GM18498 (cell line): ENCODE data around the gene RGS7.
"Not testable (repeated sequence)": the region's sequence is repeated elsewhere in the genome, so short reads cannot be mapped to it uniquely, and the experiment has no call there.

ENCODE experiments used
- ATAC-seq: cut with Tn5 transposase; IDR thresholded peaks from one replicate; pipeline ENCODE4 v1.9.1; 2021; ENCODE audit warnings: mild to moderate bottlenecking, moderate library complexity; ENCODE audit not compliant: unreplicated experiment

RGS7 gene

DNA sequence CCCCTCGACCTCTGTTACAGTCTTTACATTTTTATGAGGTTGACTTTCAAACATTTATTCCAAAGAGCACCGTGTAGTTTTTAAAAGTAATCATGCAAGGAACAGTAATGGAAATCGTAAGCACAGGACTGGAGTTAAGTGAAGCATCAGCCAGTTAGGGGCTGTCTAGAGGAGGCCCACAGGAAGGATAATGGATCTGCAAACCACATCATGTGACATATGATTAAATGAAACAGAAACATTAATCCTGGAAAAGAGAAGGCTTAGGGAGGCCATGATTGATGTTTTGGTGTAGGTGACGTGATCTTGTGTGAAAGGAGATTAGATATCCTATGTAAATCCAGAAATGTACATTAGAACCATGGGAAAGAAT lies 25.0 kb downstream of the RGS7 start:
- no peak for ATAC-seq

DNA sequence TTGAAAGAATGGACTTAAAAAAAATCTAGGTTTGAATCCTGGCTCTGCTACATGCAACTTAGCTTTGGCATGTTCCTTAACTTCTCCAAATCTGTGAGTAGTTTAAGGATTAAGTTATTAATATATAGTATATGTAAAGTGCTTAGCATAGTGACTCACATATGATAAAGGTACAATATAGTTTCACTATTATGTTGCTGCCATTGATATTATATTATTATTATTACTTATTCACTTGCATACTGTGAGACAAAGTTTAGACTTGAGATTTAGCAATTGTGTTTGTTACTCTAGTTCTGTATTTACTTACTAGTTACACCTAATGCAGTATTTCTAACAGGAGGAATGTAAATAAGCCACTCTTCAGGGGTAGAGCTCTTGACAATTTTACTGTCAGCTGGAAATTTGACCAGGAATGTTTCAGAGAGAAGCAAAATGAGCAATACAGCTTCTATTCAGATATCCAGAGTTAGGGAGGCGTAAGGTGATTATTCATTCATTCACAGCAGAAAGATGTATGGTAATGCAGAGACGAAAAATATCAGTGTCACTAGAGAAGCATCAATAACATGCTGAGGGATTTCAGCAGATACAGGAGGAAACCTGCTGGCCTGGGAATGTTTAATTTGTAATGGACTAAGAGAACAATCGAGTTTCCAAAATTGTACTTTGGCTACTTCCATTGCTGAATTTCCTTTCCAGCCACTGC lies 25.5 kb downstream of the RGS7 start:
- peak; percentile 37 for ATAC-seq

DNA sequence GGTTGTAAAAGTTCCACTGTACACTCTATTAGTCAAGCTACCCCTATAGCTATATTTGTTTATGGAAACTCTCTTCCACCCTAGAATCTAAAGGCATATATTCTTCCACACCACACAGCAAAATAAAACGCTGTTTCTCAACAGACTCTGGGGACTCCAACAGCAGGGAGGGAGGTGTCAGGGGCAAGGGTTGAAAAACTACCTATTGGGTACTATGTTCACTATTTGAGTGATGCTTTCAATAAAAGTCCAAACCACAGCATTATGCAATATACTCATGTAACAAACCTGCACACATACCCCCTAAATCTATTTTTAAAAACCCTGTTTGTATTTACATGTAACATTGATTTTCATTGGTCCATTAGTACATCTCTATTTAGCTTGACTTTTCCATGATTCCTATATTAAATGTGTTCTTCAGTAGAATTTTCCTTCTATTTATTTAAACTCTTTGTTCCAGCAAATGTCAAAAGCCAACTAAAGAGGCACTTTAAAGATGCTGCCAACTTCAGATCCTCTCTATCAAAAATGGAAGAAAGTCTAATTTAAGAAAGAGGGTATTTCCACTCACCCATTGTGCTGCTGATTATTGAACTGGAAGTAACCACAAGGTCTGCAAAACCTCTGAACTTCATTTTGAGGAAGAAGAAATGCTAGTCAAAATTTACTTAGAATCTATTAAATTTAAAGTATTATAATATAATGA lies 26.2 kb downstream of the RGS7 start:
- peak; percentile 67 for ATAC-seq

DNA sequence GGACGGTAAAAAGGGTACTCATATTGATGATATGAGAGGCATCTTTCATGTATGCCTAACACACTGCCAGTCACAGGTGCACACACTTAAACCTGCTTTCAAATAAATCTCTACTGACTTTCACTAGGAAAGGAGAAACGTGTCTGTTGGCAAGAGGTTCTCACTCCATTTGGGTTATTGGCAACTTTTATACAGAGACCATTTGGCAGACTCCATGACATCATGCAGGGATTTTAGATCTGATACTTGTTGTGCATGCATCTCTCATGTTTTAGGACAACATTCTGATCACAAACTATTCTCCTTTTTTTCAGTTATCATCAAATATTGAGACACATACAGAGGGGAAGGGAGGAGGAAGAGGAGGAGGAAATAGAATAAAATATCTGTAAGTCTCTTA lies 31.5 kb downstream of the RGS7 start:
- no peak for ATAC-seq

DNA sequence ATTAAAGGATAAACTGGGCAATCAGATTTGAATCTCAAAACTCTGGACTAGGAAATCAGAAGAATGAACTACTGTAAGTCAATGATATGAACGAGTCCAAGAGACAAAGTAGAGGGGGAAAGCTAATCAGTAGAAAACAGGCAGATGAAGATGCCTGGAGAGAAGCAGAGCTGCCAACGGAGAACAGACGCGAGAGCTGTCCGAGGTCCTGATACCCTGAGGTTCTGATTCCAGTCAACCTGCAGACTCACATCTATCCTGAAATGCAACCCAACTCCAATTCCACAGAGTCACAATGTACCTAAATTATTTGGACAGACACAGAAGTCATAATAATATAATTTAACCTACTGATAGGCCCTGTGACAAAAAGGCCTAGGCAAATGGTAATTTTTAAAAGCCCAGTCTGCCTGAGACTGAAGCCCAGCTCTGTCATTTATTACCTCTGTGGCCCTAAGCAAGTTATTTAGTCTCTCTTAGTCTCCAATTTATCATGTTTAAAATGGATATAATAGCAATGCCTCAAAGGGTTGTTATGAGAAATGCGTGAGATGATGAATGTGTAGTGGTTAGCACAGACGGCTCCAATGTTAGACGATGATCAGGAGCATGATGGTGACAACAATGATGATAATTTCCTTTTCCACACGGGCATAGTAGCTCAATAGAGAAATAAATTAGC lies 33.4 kb downstream of the RGS7 start:
- no peak for ATAC-seq

DNA sequence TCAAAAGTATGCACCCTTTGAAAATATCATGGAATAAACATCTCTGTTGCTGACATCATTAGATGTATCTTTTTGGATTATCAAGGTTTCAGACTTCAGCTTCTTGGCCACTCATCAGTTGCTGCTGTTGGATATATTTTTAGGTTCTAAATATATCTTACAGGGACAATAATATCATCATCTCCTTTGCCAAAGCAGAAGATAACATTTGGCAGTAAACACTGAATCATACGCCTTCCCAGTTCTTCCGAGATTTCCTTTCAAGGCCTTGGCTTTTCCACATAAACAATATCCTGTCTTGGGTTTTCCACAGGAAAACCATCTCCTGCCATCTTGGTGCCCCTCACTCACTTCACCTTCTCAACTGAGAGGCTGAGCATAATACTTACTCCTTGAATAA lies 39.3 kb downstream of the RGS7 start:
- ATAC-seq = no peak

DNA sequence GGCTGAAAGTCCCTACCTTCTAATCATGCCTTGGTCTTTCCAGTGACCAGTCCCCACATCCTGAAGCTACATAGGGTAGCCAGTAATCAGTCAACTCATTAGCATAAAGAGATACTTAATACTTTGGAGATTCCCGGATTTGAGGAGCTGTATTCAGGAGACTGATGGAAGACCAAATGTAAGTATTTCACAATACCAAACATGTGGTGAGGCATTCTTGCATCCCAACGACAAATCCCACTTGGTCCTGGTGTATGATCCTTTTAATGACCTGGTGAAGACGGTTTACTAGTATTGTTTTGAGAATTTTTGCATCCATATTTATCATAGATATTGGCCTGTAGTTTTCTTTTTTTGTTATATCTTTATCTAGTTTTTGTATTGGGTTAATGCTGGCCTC lies 40.6 kb downstream of the RGS7 start:
- no peak for ATAC-seq

DNA sequence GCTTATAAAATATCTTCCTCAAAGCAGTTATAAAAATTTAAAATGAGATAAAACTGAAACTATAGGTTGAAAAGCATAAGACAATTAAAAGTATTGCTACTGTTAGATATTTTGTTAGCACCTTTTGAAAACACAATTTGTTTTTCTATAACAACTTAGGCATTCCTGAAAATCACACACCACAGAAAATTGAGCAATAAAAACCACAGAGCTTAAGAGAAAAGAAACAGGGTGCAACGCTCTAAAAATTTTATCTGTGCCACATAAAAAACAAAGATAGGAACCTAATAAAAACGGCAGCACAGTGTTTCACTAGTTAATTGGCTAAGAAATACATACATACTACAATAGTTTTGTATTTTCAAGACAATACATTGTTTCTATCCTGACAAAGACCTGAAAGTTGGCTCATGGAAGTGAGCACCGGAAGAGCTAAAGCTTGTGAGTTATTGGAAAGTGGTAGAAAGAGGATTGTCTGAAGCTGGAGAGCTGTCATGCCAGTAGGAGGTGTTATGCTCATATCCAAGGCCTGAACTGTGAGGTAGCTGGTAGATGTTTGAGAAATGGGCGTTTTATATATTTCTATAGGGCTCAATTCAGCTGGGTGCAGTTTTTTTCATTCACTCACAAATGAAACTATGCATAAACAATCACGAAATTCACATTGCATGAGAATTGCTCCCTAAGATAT lies 45.8 kb downstream of the RGS7 start:
- ATAC-seq = no peak

DNA sequence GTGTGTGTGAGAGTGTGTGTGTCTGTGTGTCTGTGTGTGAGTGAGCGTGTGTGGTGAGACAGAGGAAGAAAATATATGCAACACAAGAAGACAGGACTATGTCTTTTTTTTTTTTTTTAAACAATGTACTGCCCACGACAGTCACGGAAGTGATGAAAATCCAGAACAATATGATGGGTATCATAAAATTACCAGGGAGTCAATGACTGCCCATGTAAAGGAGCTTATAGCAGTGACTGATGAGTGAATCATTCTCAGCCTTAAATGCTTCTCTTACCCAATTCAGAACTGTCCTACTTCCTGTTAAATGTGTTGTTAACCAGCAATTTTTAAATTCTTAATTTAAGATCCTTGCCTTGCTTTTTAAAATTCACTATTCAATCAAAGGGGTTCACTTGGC lies 46.6 kb downstream of the RGS7 start:
- no peak for ATAC-seq

DNA sequence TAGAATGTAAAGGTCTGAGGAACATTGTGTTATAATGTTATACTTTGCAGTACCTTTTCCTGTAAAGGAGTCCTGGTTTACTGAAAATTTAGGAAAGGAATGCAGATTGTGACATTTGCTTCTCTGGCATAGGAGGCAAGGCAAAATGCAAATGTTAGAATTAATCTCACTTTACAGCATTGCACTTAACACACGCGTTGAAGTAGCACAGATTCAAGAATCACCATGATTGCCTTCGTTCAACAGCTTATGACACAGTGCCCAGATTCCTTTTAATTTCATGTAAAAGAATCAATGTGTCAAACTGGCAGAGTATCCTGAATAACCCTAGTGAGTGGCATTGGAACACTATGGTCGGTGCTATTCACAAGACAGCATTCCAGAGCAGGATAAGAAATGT lies 47.4 kb downstream of the RGS7 start:
- no peak for ATAC-seq

DNA sequence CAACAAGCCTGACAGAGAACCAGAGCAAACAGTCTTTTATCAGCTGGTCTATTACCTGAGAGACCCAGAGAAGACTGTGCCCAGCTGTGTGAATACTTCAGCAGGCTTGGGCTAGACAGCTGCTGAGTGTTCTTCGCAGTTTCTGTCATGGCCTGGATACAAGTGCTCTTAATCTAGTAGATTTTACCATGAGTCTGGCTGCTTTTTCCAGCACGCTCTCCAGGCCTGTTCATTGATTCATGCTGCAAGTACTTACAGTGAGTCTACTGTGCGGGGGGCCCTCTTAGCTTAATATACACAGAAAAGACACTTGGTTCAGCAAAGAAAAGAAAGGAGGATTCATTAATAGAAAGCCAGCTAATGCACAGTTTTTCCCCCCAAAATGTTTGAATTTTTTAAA lies 48.5 kb downstream of the RGS7 start:
- ATAC-seq = no peak

DNA sequence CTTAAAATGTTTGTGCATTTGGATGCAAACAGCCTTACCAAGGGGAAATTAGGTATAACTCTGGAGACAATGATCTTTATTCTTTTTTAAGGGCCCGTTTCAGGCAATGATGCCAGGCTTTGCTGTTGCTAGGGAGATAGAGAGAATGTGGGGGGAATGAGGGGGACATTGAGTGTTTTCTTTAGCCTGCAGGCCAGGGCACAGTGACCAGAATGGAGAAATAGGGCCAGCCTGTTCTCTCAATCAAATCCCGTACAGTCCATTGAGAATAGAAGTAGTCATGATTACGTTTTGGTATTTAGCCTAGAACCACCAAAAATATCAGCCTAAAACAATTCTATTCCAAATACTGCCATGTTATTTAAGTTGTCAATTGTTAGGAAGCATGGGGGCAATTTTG lies 49.0 kb downstream of the RGS7 start:
- no peak for ATAC-seq

DNA sequence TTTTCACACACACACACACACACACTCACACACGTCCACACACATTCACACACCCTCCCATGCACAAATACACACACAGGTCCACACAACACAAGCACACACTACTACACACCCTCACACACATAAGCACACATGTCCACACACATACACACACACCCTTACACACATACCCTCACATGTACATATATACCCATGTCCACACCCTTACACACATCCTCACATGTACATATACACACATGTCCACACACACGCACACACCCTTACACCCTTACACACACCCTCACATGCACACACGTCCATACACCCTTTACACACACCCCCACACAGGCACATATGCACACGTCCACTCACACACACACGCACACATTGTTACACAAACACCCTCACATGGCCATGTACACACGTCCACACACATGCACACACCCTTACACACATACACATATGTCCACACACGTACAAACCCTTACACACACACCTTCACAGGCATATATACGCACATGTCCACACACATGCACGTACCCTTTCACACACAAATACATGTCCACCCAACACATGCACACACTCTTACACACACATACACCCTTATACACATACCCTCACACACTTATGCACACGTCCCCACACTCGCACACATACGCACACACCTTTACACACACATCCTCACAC lies 50.7 kb downstream of the RGS7 start:
- ATAC-seq = no peak

DNA sequence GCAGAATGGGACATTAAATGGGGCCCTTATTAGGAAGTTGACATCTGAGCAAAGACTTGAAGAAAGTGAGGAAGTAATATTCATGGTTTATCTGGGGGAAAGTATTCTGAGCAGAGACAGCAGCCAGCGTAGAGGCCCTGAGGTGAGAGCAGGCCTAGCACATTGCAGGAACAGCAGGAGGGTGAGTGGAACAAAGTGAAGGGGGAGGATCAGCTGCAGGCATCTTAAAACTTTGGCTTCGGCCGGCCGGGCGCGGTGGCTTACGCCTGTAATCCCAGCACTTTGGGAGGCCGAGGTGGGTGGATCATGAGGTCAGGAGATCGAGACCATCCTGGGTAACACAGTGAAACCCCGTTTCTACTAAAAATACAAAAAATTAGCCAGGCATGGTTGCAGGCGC lies 55.0 kb downstream of the RGS7 start:
- ATAC-seq = not testable (repeated sequence)

DNA sequence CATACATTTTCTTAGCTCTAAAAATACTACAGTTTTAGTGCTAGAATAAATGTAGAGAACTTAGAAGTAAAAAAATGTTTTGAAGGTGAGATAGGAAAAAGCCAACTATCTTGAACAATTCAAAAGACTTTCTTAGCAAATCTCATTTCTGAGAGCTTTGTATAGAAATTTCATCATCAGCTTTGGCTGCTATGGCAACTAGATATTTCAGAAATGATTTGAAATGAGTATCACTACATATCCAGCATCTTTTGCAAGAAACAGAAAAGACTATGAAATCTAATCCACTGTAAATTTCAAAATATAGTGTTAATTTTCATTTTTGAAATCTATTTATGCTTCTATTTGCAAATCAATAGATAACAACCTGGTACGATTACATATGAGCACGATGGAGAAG lies 57.7 kb downstream of the RGS7 start:
- ATAC-seq = no peak

DNA sequence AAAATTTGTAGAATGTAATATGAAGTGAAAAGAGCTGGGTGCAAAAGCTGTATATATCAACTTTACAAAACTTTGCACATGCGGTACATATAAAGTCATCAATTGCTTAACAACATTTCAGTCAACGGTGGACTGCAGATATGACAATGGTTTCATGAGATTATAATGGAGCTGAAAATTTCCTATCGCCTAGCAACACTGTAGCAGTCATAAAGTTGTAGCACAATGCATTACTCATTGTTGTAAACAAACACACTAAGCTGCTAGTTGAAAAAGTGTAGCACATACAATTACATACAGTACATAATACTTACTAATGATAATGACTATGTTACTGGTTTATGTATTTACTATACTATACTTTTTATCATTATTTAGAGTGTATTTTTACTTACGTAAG lies 64.0 kb downstream of the RGS7 start:
- no peak for ATAC-seq

DNA sequence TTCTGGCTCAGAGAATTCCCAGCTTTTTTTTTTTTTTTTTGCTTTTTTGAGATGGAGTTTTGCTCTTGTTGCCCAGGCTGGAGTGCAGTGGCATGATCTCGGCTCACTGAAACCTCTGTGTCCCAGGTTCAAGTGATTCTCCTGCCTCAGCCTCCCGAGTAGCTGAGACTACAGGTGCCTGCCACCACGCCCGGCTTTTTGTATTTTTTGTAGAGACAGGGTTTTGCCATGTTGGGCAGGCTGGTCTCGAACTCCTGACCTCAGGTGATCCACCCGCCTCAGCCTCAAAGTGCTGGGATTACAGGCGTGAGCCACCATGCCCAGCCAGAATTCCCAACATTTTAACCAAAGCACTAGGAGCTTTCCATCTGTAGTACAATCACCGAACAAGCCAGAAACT lies 65.5 kb downstream of the RGS7 start:
- not testable (repeated sequence) for ATAC-seq

DNA sequence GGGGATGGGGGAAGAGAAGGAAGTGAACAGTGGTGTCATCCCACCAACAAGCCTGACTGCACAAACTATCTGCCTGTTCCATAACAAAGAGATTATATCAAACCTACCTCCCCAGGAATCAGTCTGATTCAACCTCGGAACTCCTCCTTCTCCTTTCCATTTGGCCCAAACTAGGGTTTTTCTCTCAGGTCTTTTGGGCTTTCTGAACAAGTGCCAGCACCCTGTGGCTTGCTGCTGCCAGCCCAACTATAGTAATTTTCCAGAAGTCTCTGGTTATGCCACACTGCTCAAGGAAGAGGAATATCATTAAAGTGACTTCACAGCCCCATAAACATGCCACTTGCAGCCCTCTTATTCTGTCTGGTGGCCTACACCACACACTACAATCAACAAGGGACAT lies 70.5 kb downstream of the RGS7 start:
- ATAC-seq = no peak

DNA sequence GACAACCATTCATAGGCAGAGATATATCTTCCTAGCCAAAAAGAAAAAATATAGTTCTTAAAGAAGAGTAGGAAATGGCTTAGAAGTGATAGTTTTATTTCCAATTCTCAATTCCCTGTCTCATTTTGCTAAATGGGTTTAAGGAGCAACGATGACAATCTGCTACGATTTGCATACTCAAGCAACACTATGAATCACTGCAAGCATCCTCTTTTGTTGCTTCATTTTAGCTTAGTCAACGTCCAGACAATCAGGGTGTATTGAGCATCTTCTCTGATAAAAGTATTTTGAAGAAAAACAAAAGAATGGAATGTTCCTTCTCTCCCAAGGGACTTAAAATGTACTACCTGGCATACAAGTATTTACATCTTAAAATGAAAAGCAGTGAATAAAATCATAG lies 80.6 kb downstream of the RGS7 start:
- no peak for ATAC-seq

DNA sequence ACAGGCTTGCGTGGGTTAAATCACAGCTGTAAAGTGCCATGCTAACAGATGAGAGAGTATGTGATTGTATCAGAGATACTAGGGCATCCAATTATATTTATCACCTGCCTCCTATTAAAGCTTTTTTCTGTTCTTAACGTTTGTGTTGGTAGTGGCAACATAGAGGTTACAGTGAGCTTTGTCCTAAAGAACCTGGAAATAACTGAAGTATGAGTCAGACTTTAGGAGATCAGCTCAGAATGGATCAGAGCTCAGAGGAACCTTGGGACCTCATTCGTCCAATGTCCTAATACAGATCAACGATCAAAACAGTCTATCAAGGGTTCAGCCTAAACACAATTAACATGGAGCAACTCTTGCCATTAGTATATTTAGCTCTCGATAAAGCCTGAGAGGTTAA lies 81.0 kb downstream of the RGS7 start:
- no peak for ATAC-seq

DNA sequence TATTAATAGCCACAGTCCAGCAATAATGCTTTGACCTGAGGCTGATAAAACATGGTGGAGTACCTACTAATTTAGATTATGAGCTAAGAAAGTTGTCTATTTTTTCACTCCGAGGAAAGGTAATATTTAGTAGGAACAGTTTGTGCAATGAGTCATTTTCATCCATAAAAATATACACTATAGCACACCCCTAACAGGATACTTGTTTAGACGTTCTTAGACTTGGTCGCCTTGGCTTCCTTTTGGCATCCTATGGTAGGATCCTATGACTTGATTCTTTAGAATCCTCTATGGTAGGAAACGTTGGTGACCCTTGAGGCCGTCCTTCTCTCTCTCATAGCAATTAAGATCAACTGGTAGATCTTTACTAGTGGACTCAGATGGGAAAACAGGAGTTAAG lies 81.8 kb downstream of the RGS7 start:
- ATAC-seq = no peak
